SJSA1 (cell line): ENCODE results near the gene TMEM163. TPM values are rescaled to one million over a fixed set of nuclear protein-coding genes. Genes with fewer than 3 reads are reported as not detected.
"Not testable (repeated sequence)": the region's sequence is repeated elsewhere in the genome, so short reads cannot be mapped to it uniquely, and the experiment has no call there.

Experiments used
- DNase-seq, 2 experiments: peaks; one replicate each; pipeline ENCODE4 v3.0.0-alpha.2; 2015 to 2020; ENCODE audit warnings: low spot score in 2 of 2, low read depth in 1 of 2
- H3K27ac ChIP-seq: fragments of 250-450 bp; sonication (Bioruptor Pico); 2 replicates; pipeline ENCODE4 v1.5.1; 2020; ENCODE audit warnings: mild to moderate bottlenecking, moderate library complexity
- H3K27me3 ChIP-seq: fragments of 250-450 bp; sonication (Bioruptor Pico); replicated peaks from 2 replicates; pipeline ENCODE4 v1.5.1; 2020; ENCODE audit warnings: mild to moderate bottlenecking, moderate library complexity
- H3K36me3 ChIP-seq: fragments of 250-450 bp; sonication (Bioruptor Pico); 2 replicates; pipeline ENCODE4 v1.5.1; 2020; ENCODE audit warnings: mild to moderate bottlenecking
- H3K4me1 ChIP-seq: fragments of 250-450 bp; sonication (Bioruptor Pico); replicated peaks from 2 replicates; pipeline ENCODE4 v1.6.1; 2021; ENCODE audit warnings: mild to moderate bottlenecking
- H3K4me3 ChIP-seq: fragments of 250-450 bp; sonication (Bioruptor Pico); 2 replicates; pipeline ENCODE4 v1.5.1; 2020; ENCODE audit warnings: mild to moderate bottlenecking
- H3K9me3 ChIP-seq: fragments of 250-450 bp; sonication (Bioruptor Pico); replicated peaks from 2 replicates; pipeline ENCODE4 v1.5.1; 2020; ENCODE audit warnings: mild to moderate bottlenecking
- total RNA-seq: library from RNA; depleted of rRNA; stranded (reverse); fragments of >200 nt; shearing (Covaris generic); gene quantifications from 2 replicates; pipeline ENCODE4 v1.2.3, GENCODE V29; 2014

TMEM163 gene
- total RNA-seq, 1 experiment from 2014 or later, result not detected

- no peak for DNase-seq
- Histone ChIP-seq H3K9me3 (no peaks in the 10 kb centered on the region), H3K4me1 (no peaks in the 10 kb centered on the region), H3K36me3 (no peaks in the 10 kb centered on the region), H3K27me3 (no peaks in the 10 kb centered on the region), H3K27ac (no peak overlapping the region), H3K4me3 (no peak overlapping the region)
These were observed 19.5 kb upstream of the TMEM163 start for GRCh38 chr2:134738141-134738870.

- H3K4me1 ChIP-seq, result no peaks in the 10 kb centered on the region
- H3K4me3 ChIP-seq, result no peak overlapping the region
- H3K9me3 ChIP-seq, result no peaks in the 10 kb centered on the region
- no peaks in the 10 kb centered on the region for H3K36me3 ChIP-seq
- no peak overlapping the region for H3K27ac ChIP-seq
- no peaks in the 10 kb centered on the region for H3K27me3 ChIP-seq
- no peak for DNase-seq
These were observed 18.9 kb upstream of the TMEM163 start for GRCh38 chr2:134737671-134738070.

GRCh38 chr2:134736167-134736880, 17.5 kb upstream of the TMEM163 start:
- Histone ChIP-seq H3K4me1 (no peaks in the 10 kb centered on the region), H3K27me3 (no peaks in the 10 kb centered on the region), H3K27ac (no peak overlapping the region), H3K4me3 (no peak overlapping the region), H3K36me3 (no peaks in the 10 kb centered on the region), H3K9me3 (no peaks in the 10 kb centered on the region)
- DNase-seq, result peak in 1 of 2 experiments; percentile 23

GRCh38 chr2:134728163-134728562, 9.4 kb upstream of the TMEM163 start:
- Histone ChIP-seq H3K36me3 (no peaks in the 10 kb centered on the region), H3K9me3 (no peaks in the 10 kb centered on the region), H3K27me3 (no peaks in the 10 kb centered on the region), H3K27ac (no peak overlapping the region), H3K4me1 (no peaks in the 10 kb centered on the region), H3K4me3 (no peak overlapping the region)
- no peak for DNase-seq

GRCh38 chr2:134727385-134727784, 8.6 kb upstream of the TMEM163 start:
- H3K9me3 ChIP-seq, result no peaks in the 10 kb centered on the region
- no peak overlapping the region for H3K27ac ChIP-seq
- H3K4me3 ChIP-seq, result no peak overlapping the region
- no peak for DNase-seq
- no peaks in the 10 kb centered on the region for H3K4me1 ChIP-seq
- H3K36me3 ChIP-seq, result no peaks in the 10 kb centered on the region
- peaks cover 2% of the 10 kb centered on the region; the same call in 1 of the 2 replicates for H3K27me3 ChIP-seq

GRCh38 chr2:134726645-134727044, 7.8 kb upstream of the TMEM163 start:
- Histone ChIP-seq H3K27ac (no peak overlapping the region), H3K27me3 (peaks cover 9% of the 10 kb centered on the region), H3K9me3 (no peaks in the 10 kb centered on the region), H3K36me3 (no peaks in the 10 kb centered on the region), H3K4me1 (no peaks in the 10 kb centered on the region), H3K4me3 (no peak overlapping the region)
- no peak for DNase-seq

GRCh38 chr2:134725876-134726275, 7.1 kb upstream of the TMEM163 start:
- no peaks in the 10 kb centered on the region for H3K9me3 ChIP-seq
- no peak overlapping the region for H3K4me3 ChIP-seq
- H3K27me3 ChIP-seq, result peaks cover 10% of the 10 kb centered on the region
- no peak for DNase-seq
- H3K27ac ChIP-seq, result no peak overlapping the region
- no peaks in the 10 kb centered on the region for H3K36me3 ChIP-seq
- no peaks in the 10 kb centered on the region for H3K4me1 ChIP-seq

- peaks cover 24% of the 10 kb centered on the region for H3K27me3 ChIP-seq
- no peaks in the 10 kb centered on the region for H3K4me1 ChIP-seq
- no peaks in the 10 kb centered on the region for H3K9me3 ChIP-seq
- H3K27ac ChIP-seq, result no peak overlapping the region
- no peaks in the 10 kb centered on the region for H3K36me3 ChIP-seq
- no peak overlapping the region for H3K4me3 ChIP-seq
- no peak for DNase-seq
These were observed 5.5 kb upstream of the TMEM163 start for GRCh38 chr2:134724341-134724740.

- peaks cover 28% of the 10 kb centered on the region for H3K27me3 ChIP-seq
- not testable (repeated sequence) for H3K4me3 ChIP-seq, H3K36me3 ChIP-seq, H3K4me1 ChIP-seq, H3K27ac ChIP-seq, DNase-seq, H3K9me3 ChIP-seq
These were observed 4.9 kb upstream of the TMEM163 start for GRCh38 chr2:134723742-134724141.

- no peaks in the 10 kb centered on the region for H3K9me3 ChIP-seq
- peaks cover 36% of the 10 kb centered on the region for H3K27me3 ChIP-seq
- H3K4me1 ChIP-seq, result peaks cover 4% of the 10 kb centered on the region; the same call in 1 of the 2 replicates
- no peaks in the 10 kb centered on the region for H3K36me3 ChIP-seq
- H3K27ac ChIP-seq, result no peak overlapping the region
- DNase-seq, result no peak
- H3K4me3 ChIP-seq, result no peak overlapping the region
These were observed 3.9 kb upstream of the TMEM163 start for GRCh38 chr2:134722728-134723127.

- Histone ChIP-seq H3K36me3 (no peaks in the 10 kb centered on the region), H3K27ac (no peak overlapping the region), H3K4me1 (peaks cover 4% of the 10 kb centered on the region; the same call in 1 of the 2 replicates), H3K4me3 (no peak overlapping the region), H3K27me3 (peaks cover 47% of the 10 kb centered on the region), H3K9me3 (no peaks in the 10 kb centered on the region)
- no peak for DNase-seq
These were observed 2.8 kb upstream of the TMEM163 start for GRCh38 chr2:134721596-134721995.

GRCh38 chr2:134718023-134718816, 580 bp downstream of the TMEM163 start:
- Histone ChIP-seq H3K4me1 (peaks cover 4% of the 10 kb centered on the region; the same call in 1 of the 2 replicates), H3K36me3 (no peaks in the 10 kb centered on the region), H3K27ac (no peak overlapping the region), H3K9me3 (no peaks in the 10 kb centered on the region), H3K27me3 (peaks cover 63% of the 10 kb centered on the region), H3K4me3 (no peak overlapping the region)
- no peak for DNase-seq

- peaks cover 62% of the 10 kb centered on the region for H3K27me3 ChIP-seq
- no peak for DNase-seq
- no peak overlapping the region for H3K4me3 ChIP-seq
- H3K9me3 ChIP-seq, result no peaks in the 10 kb centered on the region
- H3K4me1 ChIP-seq, result peaks cover 4% of the 10 kb centered on the region; the same call in 1 of the 2 replicates
- H3K27ac ChIP-seq, result no peak overlapping the region
- H3K36me3 ChIP-seq, result no peaks in the 10 kb centered on the region
These were observed 1.3 kb downstream of the TMEM163 start for GRCh38 chr2:134717286-134718022.
